ENCODE measurements around the gene TSPAN14. TPM values are rescaled to one million over a fixed set of nuclear protein-coding genes. Genes with fewer than 3 reads are reported as not detected.
A peak's percentile ranks its signal among the peaks of the same experiment; 100 is the strongest.

The TSPAN14 gene
- total RNA-seq (2014; rRNA removed; shearing (Covaris generic)) (31.8 and 40.7 TPM in 2 replicates), polyA plus RNA-seq (2016; fragmentation: Nextera tagmentation; extraction: Ambion mirVana) (17.1 and 17.9 TPM in 2 replicates)
- long read RNA-seq, full-length matches to known transcripts = 5 of 13 reads
- long read RNA-seq, partial matches to known transcripts = 2 of 13 reads
- long read RNA-seq, other reads (novel, unspliced or antisense) = 6 of 13 reads

GRCh38 chr10:80453842-80454512 is at the start of gene TSPAN14:
TSS of gene TSPAN14 (plus strand) at chr10:80454310. CDS start at chr10:80489234, 34,924 bp downstream.
- H3K27ac ChIP-seq (ENCODE audit: low read depth) = peak within 1 kb of the TSS; percentile 78
- TF ChIP-seq POLR2AphosphoS5 (IDR thresholded peaks at IDR 0.05; ENCODE audit: low read depth) (peak; percentile 76), STAT1 (IDR thresholded peaks at IDR 0.05; ENCODE audit: unreplicated experiment) (no peak), ZNF331 (CRISPR knock-in tag; IDR thresholded peaks at IDR 0.05; ENCODE audit: low read depth) (no peak), EZH2phosphoT487 (IDR thresholded peaks at IDR 0.05; ENCODE audit: unreplicated experiment) (no peak)
- Mint-ChIP-seq H3K27ac (peak within 1 kb of the TSS; percentile 88), H3K9me3 (no peaks in the 10 kb centered on the region), H3K4me3 (peak within 1 kb of the TSS; percentile 93), H3K4me1 (peaks cover 29% of the 10 kb centered on the region), H3K36me3 (ENCODE audit: low read depth) (no peaks in the 10 kb centered on the region), H3K27me3 (ENCODE audit: insufficient read depth, low read depth, poor library complexity) (peaks cover 13% of the 10 kb centered on the region)
- peaks cover 38% of the 10 kb centered on the region for H3K79me2 ChIP-seq (replicated peaks; ENCODE audit: insufficient read depth)
- peak within 1 kb of the TSS; percentile 99 for H3K4me2 ChIP-seq
- H4K20me1 ChIP-seq (replicated peaks; ENCODE audit: insufficient read depth) = peaks cover 35% of the 10 kb centered on the region
- peak within 1 kb of the TSS; percentile 86 for H3K4me3 ChIP-seq
- DNase-seq (ENCODE audit: low spot score) (peak; percentile 77), ATAC-seq (peak; percentile 72)
- H3K4me1 ChIP-seq (ENCODE audit: insufficient read depth) = peaks cover 39% of the 10 kb centered on the region
- peaks cover 5% of the 10 kb centered on the region; the same call in 1 of the 2 replicates for H3K27me3 ChIP-seq (ENCODE audit: insufficient read depth)
- H3K36me3 ChIP-seq (ENCODE audit: insufficient read depth) = no peaks in the 10 kb centered on the region
- peak within 1 kb of the TSS; percentile 98 for H2AFZ ChIP-seq
- 0 out of 2 replicates have a peak, but pooled peaks cover 6% of the 10 kb centered on the region for H3F3A ChIP-seq (replicated peaks; ENCODE audit: low read depth)
- 0 out of 2 replicates have a peak, but pooled peaks cover 7% of the 10 kb centered on the region for H3K9me2 ChIP-seq (ENCODE audit: insufficient read depth)

- Histone ChIP-seq H3K4me2 (no peak overlapping the region), H3K36me3 (ENCODE audit: insufficient read depth) (no peaks in the 10 kb centered on the region), H2AFZ (0 out of 2 replicates have a peak overlapping the region, but pooled peaks have one; percentile 23), H3F3A (replicated peaks; ENCODE audit: low read depth) (0 out of 2 replicates have a peak, but pooled peaks cover 5% of the 10 kb centered on the region), H3K79me2 (replicated peaks; ENCODE audit: insufficient read depth) (peaks cover 4% of the 10 kb centered on the region; the same call in 1 of the 2 replicates), H3K27me3 (ENCODE audit: insufficient read depth) (peaks cover 28% of the 10 kb centered on the region), H4K20me1 (replicated peaks; ENCODE audit: insufficient read depth) (0 out of 2 replicates have a peak, but pooled peaks cover 3% of the 10 kb centered on the region), H3K4me1 (ENCODE audit: insufficient read depth) (peaks cover 15% of the 10 kb centered on the region; the same call in 1 of the 2 replicates), H3K4me3 (no peak overlapping the region), H3K9me2 (ENCODE audit: insufficient read depth) (no peaks in the 10 kb centered on the region), H3K27ac (ENCODE audit: low read depth) (no peak overlapping the region)
- no peak overlapping the region for H3K27ac Mint-ChIP-seq
- H3K4me3 Mint-ChIP-seq = no peak overlapping the region
- H3K27me3 Mint-ChIP-seq (ENCODE audit: insufficient read depth, low read depth, poor library complexity) = peaks cover 15% of the 10 kb centered on the region
- TF ChIP-seq ZNF114 (CRISPR knock-in tag; IDR thresholded peaks at IDR 0.05) = no peak
- TF ChIP-seq POLR2AphosphoS5 (IDR thresholded peaks at IDR 0.05; ENCODE audit: low read depth) = no peak
- no peak for TF ChIP-seq EZH2 (IDR thresholded peaks at IDR 0.05; ENCODE audit: low read depth, unreplicated experiment)
- TF ChIP-seq REST (IDR thresholded peaks at IDR 0.05; ENCODE audit: unreplicated experiment) = no peak
- DNase-seq (ENCODE audit: low spot score) (no peak), ATAC-seq (no peak)
- peaks cover 20% of the 10 kb centered on the region for H3K4me1 Mint-ChIP-seq
- H3K36me3 Mint-ChIP-seq (ENCODE audit: low read depth) = no peaks in the 10 kb centered on the region
- H3K9me3 Mint-ChIP-seq = no peaks in the 10 kb centered on the region; the same call in 2 of the 3 replicates
Measured at GRCh38 chr10:80405035-80405434, 49.1 kb upstream of the TSPAN14 start.

All from GM23338 (cell line).